NCI-H1694 (cell line): ENCODE measurements around the gene SCGB1A1.

ENCODE experiments used
- DNase-seq: peaks from one replicate; lab custom pipeline; 2025; lab: John Stamatoyannopoulos, UW

The SCGB1A1 gene

GRCh38 chr11:62450543-62451240 is 31.9 kb downstream of the SCGB1A1 start:
- no peak for DNase-seq

- no peak for DNase-seq
These were observed 32.4 kb downstream of the SCGB1A1 start for GRCh38 chr11:62451241-62451621.

- no peak for DNase-seq
These were observed 33.4 kb downstream of the SCGB1A1 start for GRCh38 chr11:62452261-62452660.

GRCh38 chr11:62452839-62453468 is 34.1 kb downstream of the SCGB1A1 start:
- no peak for DNase-seq

- no peak for DNase-seq
These were observed 37.8 kb downstream of the SCGB1A1 start for GRCh38 chr11:62456630-62457029.

GRCh38 chr11:62457478-62457877 is 38.6 kb downstream of the SCGB1A1 start:
- no peak for DNase-seq

GRCh38 chr11:62458212-62459002 is 39.6 kb downstream of the SCGB1A1 start:
- no peak for DNase-seq

- no peak for DNase-seq
These were observed 40.2 kb downstream of the SCGB1A1 start for GRCh38 chr11:62459080-62459479.

- DNase-seq = no peak
These were observed 43.1 kb downstream of the SCGB1A1 start for GRCh38 chr11:62461740-62462507.

GRCh38 chr11:62462508-62462892 is 43.7 kb downstream of the SCGB1A1 start:
- DNase-seq = no peak

GRCh38 chr11:62463121-62463542 is 44.3 kb downstream of the SCGB1A1 start:
- DNase-seq = no peak

- DNase-seq = no peak
These were observed 45.8 kb downstream of the SCGB1A1 start for GRCh38 chr11:62464655-62465054.

GRCh38 chr11:62466444-62466843 is 47.6 kb downstream of the SCGB1A1 start:
- no peak for DNase-seq

- DNase-seq = no peak
These were observed 49.7 kb downstream of the SCGB1A1 start for GRCh38 chr11:62468577-62468976.

- DNase-seq = no peak
These were observed 52.8 kb downstream of the SCGB1A1 start for GRCh38 chr11:62471603-62472002.

GRCh38 chr11:62472063-62472884 is 53.4 kb downstream of the SCGB1A1 start:
- no peak for DNase-seq
